Hepatocyte (in vitro differentiated cells): ENCODE results near the gene HPCAL1.

Experiments used
- CTCF ChIP-seq: fragments of 200-600 bp; sonication (generic); IDR thresholded peaks from 2 replicates; pipeline ENCODE4 v1.5.1; 2016; ENCODE audit warnings: antibody characterized with exemption, mild to moderate bottlenecking; ENCODE audit not compliant: poor library complexity
- EZH2 ChIP-seq: fragments of 200-600 bp; sonication (generic); IDR thresholded peaks from 2 replicates; pipeline ENCODE4 v1.6.1; 2016; ENCODE audit warnings: antibody characterized with exemption, mild to moderate bottlenecking, borderline replicate concordance

- TF ChIP-seq EZH2, result no peak
- no peak for TF ChIP-seq CTCF
Observed at GRCh38 chr2:10453905-10454298, 151.2 kb downstream of the HPCAL1 start.
